ENCODE results near the gene FBP1. TPM values are rescaled to one million over a fixed set of nuclear protein-coding genes. Genes with fewer than 3 reads are reported as not detected.

FBP1 gene
- total RNA-seq, 4 donors from 2014 or later = 20.3 to 31.8 (median 23.1) TPM

- no peak for TF ChIP-seq POLR2A (IDR thresholded peaks at IDR 0.05)
- Histone ChIP-seq H3K9me3 (no peaks in the 10 kb centered on the region), H3K4me1 (peaks cover 4 to 12% of the 10 kb centered on the region in 2 donors), H3K4me3 (replicated peaks in 1 of 3) (no peak overlapping the region), H3K27ac (no peak overlapping the region), H3K36me3 (no peaks in the 10 kb centered on the region), H3K27me3 (no peaks in the 10 kb centered on the region)
- WGBS, 2 donors = 81 to 87% methylated on average over 8 of the region's 8 CpGs
- no peak for DNase-seq
- intact Hi-C loops (cut with DNase I) = no loop called here
Measured at GRCh38 chr9:94643176-94643575, 3.9 kb upstream of the FBP1 start.

- no peaks in the 10 kb centered on the region for H3K36me3 ChIP-seq
- no peak overlapping the region for H3K27ac ChIP-seq
- no peak overlapping the region for H3K4me3 ChIP-seq (replicated peaks in 1 of 3)
- H3K27me3 ChIP-seq = no peaks in the 10 kb centered on the region
- no peak for TF ChIP-seq CTCF (IDR thresholded peaks at IDR 0.05)
- no peak for TF ChIP-seq POLR2A (IDR thresholded peaks at IDR 0.05)
- peaks cover 4 to 12% of the 10 kb centered on the region in 2 donors for H3K4me1 ChIP-seq
- no peak for DNase-seq
- H3K9me3 ChIP-seq = no peaks in the 10 kb centered on the region
- 82 to 92% methylated on average over 5 of the region's 5 CpGs for WGBS, 2 donors
- intact Hi-C loops (cut with DNase I) = no loop called here
Measured at GRCh38 chr9:94642501-94642900, 3.2 kb upstream of the FBP1 start.

- Histone ChIP-seq H3K27me3 (no peaks in the 10 kb centered on the region), H3K27ac (no peak overlapping the region), H3K4me1 (peaks cover 4 to 18% of the 10 kb centered on the region in 2 donors), H3K4me3 (replicated peaks in 1 of 3) (peak overlapping the region; percentile 35 to 78 (median 60)), H3K9me3 (no peaks in the 10 kb centered on the region), H3K36me3 (no peaks in the 10 kb centered on the region)
- 62 to 63% methylated on average over 15 of the region's 15 CpGs for WGBS, 2 donors
- no peak for TF ChIP-seq CTCF (IDR thresholded peaks at IDR 0.05)
- no peak for TF ChIP-seq POLR2A (IDR thresholded peaks at IDR 0.05)
- DNase-seq = no peak
- intact Hi-C loops (cut with DNase I) = no loop called here
Measured at GRCh38 chr9:94639999-94640376, 670 bp upstream of the FBP1 start.

GRCh38 chr9:94638335-94639060, 820 bp downstream of the FBP1 start:
- Histone ChIP-seq H3K9me3 (no peaks in the 10 kb centered on the region), H3K4me3 (replicated peaks in 1 of 3) (peak overlapping the region; percentile 29 to 78 (median 60)), H3K27ac (peak overlapping the region in 1 of 3 donors; percentile 44), H3K27me3 (no peaks in the 10 kb centered on the region), H3K4me1 (peaks cover 10 to 29% of the 10 kb centered on the region in 2 donors), H3K36me3 (no peaks in the 10 kb centered on the region)
- intact Hi-C loops (cut with DNase I) = no loop called here
- WGBS, 2 donors = 55 to 62% methylated on average over 16 to 17 of the region's 17 CpGs
- peak in 1 of 2 donors; percentile 10 for DNase-seq
- TF ChIP-seq POLR2A (IDR thresholded peaks at IDR 0.05) = no peak
- TF ChIP-seq CTCF (IDR thresholded peaks at IDR 0.05) = no peak

GRCh38 chr9:94632737-94633136, 6.6 kb downstream of the FBP1 start:
- TF ChIP-seq CTCF (IDR thresholded peaks at IDR 0.05) (no peak), POLR2A (IDR thresholded peaks at IDR 0.05) (no peak)
- H3K4me1 ChIP-seq = peaks cover 22 to 43% of the 10 kb centered on the region in 2 donors
- H3K9me3 ChIP-seq = no peaks in the 10 kb centered on the region
- no peaks in the 10 kb centered on the region for H3K27me3 ChIP-seq
- DNase-seq = no peak
- no peak overlapping the region for H3K4me3 ChIP-seq (replicated peaks in 1 of 3)
- no peaks in the 10 kb centered on the region for H3K36me3 ChIP-seq
- WGBS, 2 donors = 33 to 55% methylated on average over 5 of the region's 5 CpGs
- intact Hi-C loops (cut with DNase I) = no loop called here
- H3K27ac ChIP-seq = no peak overlapping the region

Data from thyroid gland (tissue), 4 donors.